Muscle layer of colon (tissue), 2 donors: ENCODE data around the gene PHACTR4.
"Not testable (repeated sequence)": the region's sequence is repeated elsewhere in the genome, so short reads cannot be mapped to it uniquely, and the experiment has no call there.

Source experiments
- H3K27ac ChIP-seq: one replicate; pipeline ENCODE4 v1.7.0; 2013; ENCODE audit warnings: low read depth, mild to moderate bottlenecking, low read length, moderate library complexity
- H3K27me3 ChIP-seq, 2 donors: one replicate each; pipeline ENCODE4 v1.7.0; 2013; ENCODE audit warnings: low read length in 2 of 2, mild to moderate bottlenecking in 2 of 2; ENCODE audit not compliant: insufficient read depth in 2 of 2, control insufficient read depth in 1 of 2
- H3K36me3 ChIP-seq: one replicate; pipeline ENCODE4 v1.7.0; 2013; ENCODE audit warnings: mild to moderate bottlenecking, low read length; ENCODE audit not compliant: insufficient read depth
- H3K4me1 ChIP-seq: one replicate; pipeline ENCODE4 v1.7.0; 2013; ENCODE audit warnings: mild to moderate bottlenecking, low read length; ENCODE audit not compliant: insufficient read depth
- H3K4me3 ChIP-seq, 2 donors: one replicate each; pipeline ENCODE4 v1.7.0; 2013; ENCODE audit warnings: low read length in 2 of 2, low read depth in 1 of 2, mild to moderate bottlenecking in 1 of 2, moderate library complexity in 1 of 2
- H3K9ac ChIP-seq: one replicate; pipeline ENCODE4 v1.7.0; 2013; ENCODE audit warnings: low read length
- H3K9me3 ChIP-seq: one replicate; pipeline ENCODE4 v1.7.0; 2013; ENCODE audit warnings: mild to moderate bottlenecking, low read length
- donor health status: abdominal sarcoma.
- donor health status: Adenocarcinoma of cecum.

Gene PHACTR4

DNA sequence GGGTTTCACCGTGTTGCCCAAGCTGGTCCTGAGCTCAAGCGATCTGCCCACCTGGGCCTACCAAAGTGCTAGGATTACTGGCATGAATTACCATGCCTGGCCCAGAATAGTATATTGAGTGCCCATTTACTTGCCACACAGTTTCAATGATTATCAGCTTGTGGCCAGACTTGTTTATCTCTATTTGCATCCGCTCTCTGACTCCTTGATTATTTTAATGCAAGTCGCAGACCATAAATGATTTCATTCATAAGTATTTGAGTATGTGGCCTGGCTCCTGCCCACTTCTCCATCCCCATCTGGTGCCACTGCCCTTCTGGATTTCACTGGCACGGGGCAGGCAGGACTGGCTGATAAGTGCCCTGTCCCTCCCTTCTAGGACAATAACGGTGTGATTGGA, 165.1 kb downstream of the PHACTR4 start:
- H3K27ac ChIP-seq: no peak overlapping the region
- no peak overlapping the region for H3K9ac ChIP-seq
- H3K36me3 ChIP-seq: peaks cover 6% of the 10 kb centered on the region
- no peaks in the 10 kb centered on the region for H3K27me3 ChIP-seq
- no peaks in the 10 kb centered on the region for H3K9me3 ChIP-seq
- H3K4me1 ChIP-seq: no peaks in the 10 kb centered on the region
- no peak overlapping the region for H3K4me3 ChIP-seq

DNA sequence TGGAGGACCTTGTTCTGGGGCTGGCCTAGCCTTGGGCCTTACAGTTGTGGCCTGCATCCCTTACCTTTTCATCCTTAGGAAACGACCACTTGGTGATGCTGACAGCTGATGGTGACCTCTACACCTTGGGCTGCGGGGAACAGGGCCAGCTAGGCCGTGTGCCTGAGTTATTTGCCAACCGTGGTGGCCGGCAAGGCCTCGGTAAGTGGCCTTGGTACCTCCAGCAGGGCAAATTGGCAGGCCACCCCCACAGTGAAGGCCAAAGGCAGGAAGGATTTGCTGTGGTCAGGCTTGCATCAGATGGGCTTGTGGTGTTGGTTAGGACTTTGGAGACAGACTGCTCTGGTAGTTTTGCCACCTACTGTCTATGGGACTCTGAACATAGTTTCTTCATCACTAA, 165.6 kb downstream of the PHACTR4 start:
- H3K9me3 ChIP-seq: no peaks in the 10 kb centered on the region
- peaks cover 6% of the 10 kb centered on the region for H3K36me3 ChIP-seq
- no peak overlapping the region for H3K27ac ChIP-seq
- H3K4me1 ChIP-seq: no peaks in the 10 kb centered on the region
- no peak overlapping the region for H3K4me3 ChIP-seq
- H3K9ac ChIP-seq: no peak overlapping the region
- H3K27me3 ChIP-seq: no peaks in the 10 kb centered on the region

DNA sequence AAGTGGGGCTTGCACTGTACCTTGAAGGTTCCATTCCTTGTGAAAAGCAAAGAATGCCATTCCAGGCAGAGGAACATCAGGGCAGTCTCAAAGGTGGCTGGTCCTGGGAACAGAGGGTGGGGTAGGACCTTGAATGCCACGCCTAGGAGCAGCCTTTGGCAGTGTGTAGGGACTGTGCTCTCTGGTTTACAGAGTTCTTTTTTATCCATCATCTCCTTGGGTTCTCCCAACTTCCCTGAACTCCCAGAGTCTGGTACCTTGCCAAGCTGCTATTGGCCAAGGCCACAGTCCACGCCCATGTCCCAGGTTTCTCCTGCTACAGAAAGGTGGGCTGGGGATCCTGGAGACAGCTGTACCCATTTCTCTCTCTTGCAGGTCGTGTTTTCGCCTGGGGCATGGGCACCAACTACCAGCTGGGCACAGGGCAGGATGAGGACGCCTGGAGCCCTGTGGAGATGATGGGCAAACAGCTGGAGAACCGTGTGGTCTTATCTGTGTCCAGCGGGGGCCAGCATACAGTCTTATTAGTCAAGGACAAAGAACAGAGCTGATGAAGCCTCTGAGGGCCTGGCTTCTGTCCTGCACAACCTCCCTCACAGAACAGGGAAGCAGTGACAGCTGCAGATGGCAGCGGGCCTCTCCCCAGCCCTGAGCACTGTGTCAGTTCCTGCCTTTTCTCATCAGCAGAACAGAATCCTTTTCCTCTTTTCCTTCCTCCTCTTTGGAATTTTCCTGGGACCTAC, 168.1 kb downstream of the PHACTR4 start:
- H3K36me3 ChIP-seq: no peaks in the 10 kb centered on the region
- H3K9ac ChIP-seq: no peak overlapping the region
- no peaks in the 10 kb centered on the region for H3K4me1 ChIP-seq
- H3K27me3 ChIP-seq: no peaks in the 10 kb centered on the region
- no peak overlapping the region for H3K4me3 ChIP-seq
- H3K9me3 ChIP-seq: no peaks in the 10 kb centered on the region
- H3K27ac ChIP-seq: no peak overlapping the region

DNA sequence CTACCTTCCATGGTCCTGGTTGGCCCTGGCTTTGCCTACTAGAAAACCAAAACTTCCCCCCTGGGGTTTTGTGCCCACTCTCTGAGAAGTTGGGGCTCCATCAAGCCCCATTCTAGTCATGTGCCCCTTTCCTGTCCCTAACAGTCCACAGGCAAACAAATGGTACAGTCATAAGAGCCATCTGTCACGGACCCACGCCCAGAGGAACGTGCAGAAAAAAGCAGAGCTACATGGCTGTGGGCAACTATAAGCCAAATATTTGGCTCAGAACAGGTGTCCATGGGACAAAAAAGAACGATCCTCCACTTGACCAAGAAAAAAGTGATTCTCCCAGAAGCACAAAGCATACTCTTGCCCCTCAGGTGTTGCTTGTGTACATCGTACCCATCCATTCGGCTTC, 168.7 kb downstream of the PHACTR4 start:
- H3K27ac ChIP-seq: no peak overlapping the region
- no peaks in the 10 kb centered on the region for H3K4me1 ChIP-seq
- no peaks in the 10 kb centered on the region for H3K9me3 ChIP-seq
- no peak overlapping the region for H3K9ac ChIP-seq
- no peaks in the 10 kb centered on the region for H3K27me3 ChIP-seq
- no peak overlapping the region for H3K4me3 ChIP-seq
- no peaks in the 10 kb centered on the region for H3K36me3 ChIP-seq

DNA sequence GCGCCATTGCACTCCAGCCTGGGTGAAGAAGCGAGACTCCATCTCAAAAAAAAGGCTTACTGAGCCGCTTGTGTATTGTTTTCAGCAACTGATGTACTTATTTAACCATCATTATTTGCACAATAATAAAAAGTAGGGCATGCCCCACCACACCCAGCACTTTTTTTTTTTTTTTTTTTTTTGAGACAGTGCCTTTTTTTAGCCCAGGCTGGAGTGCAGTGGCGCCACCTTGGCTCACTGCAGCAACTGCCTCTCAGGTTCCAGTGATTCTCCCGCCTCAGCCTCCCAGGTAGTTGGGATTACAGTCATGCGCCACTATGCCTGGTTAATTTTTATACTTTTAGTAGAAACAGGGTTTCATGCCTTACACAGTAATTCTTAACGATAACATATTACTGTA, 171.1 kb downstream of the PHACTR4 start:
- no peak overlapping the region for H3K9ac ChIP-seq
- H3K9me3 ChIP-seq: no peaks in the 10 kb centered on the region
- H3K4me3 ChIP-seq: no peak overlapping the region
- no peaks in the 10 kb centered on the region for H3K36me3 ChIP-seq
- H3K4me1 ChIP-seq: no peaks in the 10 kb centered on the region
- H3K27ac ChIP-seq: no peak overlapping the region
- H3K27me3 ChIP-seq: no peaks in the 10 kb centered on the region

DNA sequence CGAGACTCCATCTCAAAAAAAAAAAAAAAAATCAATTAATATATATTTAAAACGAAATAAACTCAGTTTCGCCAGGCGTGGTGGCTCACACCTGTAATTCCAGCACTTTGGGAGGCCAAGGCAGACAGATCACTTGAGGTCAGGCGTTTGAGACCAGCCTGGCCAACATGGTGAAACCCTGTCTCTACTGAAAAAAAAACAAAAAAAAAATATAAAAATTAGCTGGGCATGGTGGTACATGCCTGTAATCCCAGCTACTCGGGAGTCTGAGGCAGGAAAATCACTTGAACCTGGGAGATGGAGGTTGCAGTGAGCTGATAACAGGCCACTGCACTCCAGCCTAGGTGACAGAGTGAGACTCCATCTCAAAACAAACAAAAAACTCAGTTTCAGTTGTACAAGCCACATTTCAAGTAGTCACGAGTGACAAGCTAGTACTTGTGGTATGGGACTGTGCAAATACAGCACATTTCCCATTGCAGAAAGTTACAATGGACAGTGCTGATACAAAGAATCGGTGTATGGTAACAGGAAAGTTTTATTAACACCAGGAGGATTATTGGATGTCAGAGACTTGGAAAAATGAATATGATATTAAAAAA, 172.0 kb downstream of the PHACTR4 start:
- H3K36me3 ChIP-seq, H3K4me3 ChIP-seq, H3K9me3 ChIP-seq, H3K27ac ChIP-seq, H3K4me1 ChIP-seq, H3K27me3 ChIP-seq, H3K9ac ChIP-seq: not testable (repeated sequence)

DNA sequence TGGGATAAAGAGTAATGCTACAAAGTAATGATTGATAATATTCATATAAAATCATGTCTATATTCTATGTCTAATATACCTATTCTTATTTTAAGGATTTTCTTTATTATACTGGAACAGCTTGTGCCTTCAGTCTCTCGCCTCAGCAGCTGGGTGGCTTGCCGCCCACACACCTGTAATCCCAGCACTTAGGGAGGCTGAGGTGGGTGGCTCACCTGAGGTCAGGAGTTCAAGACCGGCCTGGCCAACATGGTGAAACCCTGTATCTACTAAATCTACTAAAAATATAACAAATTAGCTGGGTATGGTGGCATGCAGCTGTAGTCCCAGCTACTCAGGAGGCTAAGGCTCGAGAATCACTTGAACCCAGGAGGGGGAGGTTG, 175.7 kb downstream of the PHACTR4 start:
- Histone ChIP-seq H3K27ac (no peak overlapping the region), H3K9me3 (no peaks in the 10 kb centered on the region), H3K36me3 (no peaks in the 10 kb centered on the region), H3K27me3 (no peaks in the 10 kb centered on the region), H3K9ac (no peak overlapping the region), H3K4me3 (no peak overlapping the region), H3K4me1 (no peaks in the 10 kb centered on the region)

DNA sequence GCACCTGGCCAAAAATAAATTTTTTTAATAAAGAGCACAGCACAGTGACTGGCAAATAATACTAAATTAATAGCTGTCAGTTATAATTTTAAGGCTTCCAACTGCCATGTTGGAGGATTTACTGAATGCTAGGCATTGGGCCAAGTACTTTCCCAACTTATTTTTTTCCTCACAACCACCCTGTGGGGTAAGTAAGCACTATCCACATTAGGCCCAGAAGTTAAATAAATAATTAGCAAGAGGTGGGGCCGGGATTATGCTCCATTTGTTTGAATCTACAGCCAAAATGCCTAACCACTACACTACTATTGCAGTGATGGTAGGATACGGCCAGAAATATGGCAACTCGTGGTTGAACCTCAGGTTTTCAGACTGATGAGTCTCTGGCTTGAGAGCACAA, 178.8 kb downstream of the PHACTR4 start:
- no peak overlapping the region for H3K27ac ChIP-seq
- H3K4me3 ChIP-seq: no peak overlapping the region
- H3K4me1 ChIP-seq: no peaks in the 10 kb centered on the region
- H3K9ac ChIP-seq: no peak overlapping the region
- H3K9me3 ChIP-seq: no peaks in the 10 kb centered on the region
- no peaks in the 10 kb centered on the region for H3K36me3 ChIP-seq
- H3K27me3 ChIP-seq: no peaks in the 10 kb centered on the region
